ENCODE results near the gene FBXO45. TPM values are rescaled to one million over a fixed set of nuclear protein-coding genes. Genes with fewer than 3 reads are reported as not detected.

The FBXO45 gene
- total RNA-seq, 4 donors from 2014 or later = 7.5 to 25.7 (median 17.3) TPM

GRCh38 chr3:196620161-196620604 lies 51.7 kb downstream of the FBXO45 start:
- Histone ChIP-seq H3K27ac (peak overlapping the region; percentile 65), H3K27me3 (no peaks in the 10 kb centered on the region), H3K36me3 (no peaks in the 10 kb centered on the region), H3K4me1 (peaks cover 27% of the 10 kb centered on the region), H3K9me3 (no peaks in the 10 kb centered on the region), H3K4me3 (no peak overlapping the region)
- no peak for TF ChIP-seq POLR2A (IDR thresholded peaks at IDR 0.05)
- TF ChIP-seq EP300 (IDR thresholded peaks at IDR 0.05) = no peak
- no peak for TF ChIP-seq POLR2AphosphoS5 (IDR thresholded peaks at IDR 0.05)
- no peak for TF ChIP-seq CTCF (IDR thresholded peaks at IDR 0.05)
- 82% methylated on average over 5 of the region's 10 CpGs for WGBS
- peak in 1 of 2 donors; percentile 78 for DNase-seq (ENCODE audit: low spot score in 2 of 2)

GRCh38 chr3:196620684-196621083 lies 52.2 kb downstream of the FBXO45 start:
- Histone ChIP-seq H3K4me3 (no peak overlapping the region), H3K27me3 (no peaks in the 10 kb centered on the region), H3K27ac (peak overlapping the region; percentile 65), H3K36me3 (no peaks in the 10 kb centered on the region), H3K4me1 (peaks cover 27% of the 10 kb centered on the region), H3K9me3 (no peaks in the 10 kb centered on the region)
- 65% methylated on average over 2 of the region's 2 CpGs for WGBS
- no peak for TF ChIP-seq POLR2AphosphoS5 (IDR thresholded peaks at IDR 0.05)
- no peak for TF ChIP-seq POLR2A (IDR thresholded peaks at IDR 0.05)
- TF ChIP-seq CTCF (IDR thresholded peaks at IDR 0.05) = no peak
- no peak for TF ChIP-seq EP300 (IDR thresholded peaks at IDR 0.05)
- DNase-seq (ENCODE audit: low spot score in 2 of 2) = no peak

GRCh38 chr3:196621611-196622010 lies 53.2 kb downstream of the FBXO45 start:
- H3K27me3 ChIP-seq = no peaks in the 10 kb centered on the region
- DNase-seq (ENCODE audit: low spot score in 2 of 2) = no peak
- peaks cover 27% of the 10 kb centered on the region for H3K4me1 ChIP-seq
- no peaks in the 10 kb centered on the region for H3K36me3 ChIP-seq
- no peaks in the 10 kb centered on the region for H3K9me3 ChIP-seq
- WGBS = 91% methylated on average over 10 of the region's 10 CpGs
- no peak overlapping the region for H3K4me3 ChIP-seq
- no peak overlapping the region for H3K27ac ChIP-seq
- TF ChIP-seq CTCF (IDR thresholded peaks at IDR 0.05) = no peak
- TF ChIP-seq POLR2AphosphoS5 (IDR thresholded peaks at IDR 0.05) = no peak
- no peak for TF ChIP-seq POLR2A (IDR thresholded peaks at IDR 0.05)
- TF ChIP-seq EP300 (IDR thresholded peaks at IDR 0.05) = no peak

GRCh38 chr3:196624067-196624790 lies 55.8 kb downstream of the FBXO45 start:
- H3K27ac ChIP-seq = peak overlapping the region; percentile 88
- no peaks in the 10 kb centered on the region for H3K36me3 ChIP-seq
- no peak for TF ChIP-seq POLR2A (IDR thresholded peaks at IDR 0.05)
- TF ChIP-seq CTCF (IDR thresholded peaks at IDR 0.05) = no peak
- peak; percentile 46 for TF ChIP-seq EP300 (IDR thresholded peaks at IDR 0.05)
- no peak for TF ChIP-seq POLR2AphosphoS5 (IDR thresholded peaks at IDR 0.05)
- no peak for DNase-seq (ENCODE audit: low spot score in 2 of 2)
- no peaks in the 10 kb centered on the region for H3K9me3 ChIP-seq
- no peaks in the 10 kb centered on the region for H3K27me3 ChIP-seq
- H3K4me1 ChIP-seq = peaks cover 23% of the 10 kb centered on the region
- no peak overlapping the region for H3K4me3 ChIP-seq
- 74% methylated on average over 12 of the region's 12 CpGs for WGBS

GRCh38 chr3:196624907-196625306 lies 56.4 kb downstream of the FBXO45 start:
- no peak overlapping the region for H3K4me3 ChIP-seq
- H3K27ac ChIP-seq = peak overlapping the region; percentile 88
- H3K4me1 ChIP-seq = peaks cover 21% of the 10 kb centered on the region
- no peaks in the 10 kb centered on the region for H3K36me3 ChIP-seq
- WGBS = 95% methylated on average over 13 of the region's 16 CpGs
- no peak for DNase-seq (ENCODE audit: low spot score in 2 of 2)
- no peak for TF ChIP-seq POLR2A (IDR thresholded peaks at IDR 0.05)
- no peak for TF ChIP-seq POLR2AphosphoS5 (IDR thresholded peaks at IDR 0.05)
- TF ChIP-seq CTCF (IDR thresholded peaks at IDR 0.05) = no peak
- TF ChIP-seq EP300 (IDR thresholded peaks at IDR 0.05) = no peak
- no peaks in the 10 kb centered on the region for H3K27me3 ChIP-seq
- no peaks in the 10 kb centered on the region for H3K9me3 ChIP-seq

Measured in suprapubic skin (tissue), 4 donors.